ENCODE measurements around the gene SPANXN2. TPM values are rescaled to one million over a fixed set of nuclear protein-coding genes. Genes with fewer than 3 reads are reported as not detected.

SPANXN2 gene
- total RNA-seq, 1 donor from 2014 or later = not detected

GRCh38 chrX:143669395-143669794 lies 51.2 kb downstream of the SPANXN2 start:
- no peaks in the 10 kb centered on the region for H3K36me3 ChIP-seq (ENCODE audit: control insufficient read depth, insufficient read depth, low read length)
- TF ChIP-seq, protein P1, sequence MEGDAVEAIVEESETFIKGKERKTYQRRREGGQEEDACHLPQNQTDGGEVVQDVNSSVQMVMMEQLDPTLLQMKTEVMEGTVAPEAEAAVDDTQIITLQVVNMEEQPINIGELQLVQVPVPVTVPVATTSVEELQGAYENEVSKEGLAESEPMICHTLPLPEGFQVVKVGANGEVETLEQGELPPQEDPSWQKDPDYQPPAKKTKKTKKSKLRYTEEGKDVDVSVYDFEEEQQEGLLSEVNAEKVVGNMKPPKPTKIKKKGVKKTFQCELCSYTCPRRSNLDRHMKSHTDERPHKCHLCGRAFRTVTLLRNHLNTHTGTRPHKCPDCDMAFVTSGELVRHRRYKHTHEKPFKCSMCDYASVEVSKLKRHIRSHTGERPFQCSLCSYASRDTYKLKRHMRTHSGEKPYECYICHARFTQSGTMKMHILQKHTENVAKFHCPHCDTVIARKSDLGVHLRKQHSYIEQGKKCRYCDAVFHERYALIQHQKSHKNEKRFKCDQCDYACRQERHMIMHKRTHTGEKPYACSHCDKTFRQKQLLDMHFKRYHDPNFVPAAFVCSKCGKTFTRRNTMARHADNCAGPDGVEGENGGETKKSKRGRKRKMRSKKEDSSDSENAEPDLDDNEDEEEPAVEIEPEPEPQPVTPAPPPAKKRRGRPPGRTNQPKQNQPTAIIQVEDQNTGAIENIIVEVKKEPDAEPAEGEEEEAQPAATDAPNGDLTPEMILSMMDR (IDR thresholded peaks at IDR 0.05; ENCODE audit: insufficient read depth, low read length, poor library complexity, severe bottlenecking) = peak; percentile 30
- no peak overlapping the region for H3K4me3 ChIP-seq (ENCODE audit: low read depth, low read length)
- no peak for DNase-seq (ENCODE audit: low read depth)
- H3K27me3 ChIP-seq (ENCODE audit: control insufficient read depth, insufficient read depth, low read length) = no peaks in the 10 kb centered on the region

- no peak for DNase-seq (ENCODE audit: low read depth)
- no peaks in the 10 kb centered on the region for H3K36me3 ChIP-seq (ENCODE audit: control insufficient read depth, insufficient read depth, low read length)
- H3K4me3 ChIP-seq (ENCODE audit: low read depth, low read length) = no peak overlapping the region
- H3K27me3 ChIP-seq (ENCODE audit: control insufficient read depth, insufficient read depth, low read length) = no peaks in the 10 kb centered on the region
- TF ChIP-seq, protein P1 (IDR thresholded peaks at IDR 0.05; ENCODE audit: insufficient read depth, low read length, poor library complexity, severe bottlenecking) = peak; percentile 65
Observed at GRCh38 chrX:143664302-143664701, 56.2 kb downstream of the SPANXN2 start.

GRCh38 chrX:143663755-143664154 lies 56.8 kb downstream of the SPANXN2 start:
- TF ChIP-seq, protein P1 (IDR thresholded peaks at IDR 0.05; ENCODE audit: insufficient read depth, low read length, poor library complexity, severe bottlenecking) = no peak
- Histone ChIP-seq H3K36me3 (ENCODE audit: control insufficient read depth, insufficient read depth, low read length) (no peaks in the 10 kb centered on the region), H3K27me3 (ENCODE audit: control insufficient read depth, insufficient read depth, low read length) (no peaks in the 10 kb centered on the region), H3K4me3 (ENCODE audit: low read depth, low read length) (no peak overlapping the region)
- no peak for DNase-seq (ENCODE audit: low read depth)

Other genes with a start within 250 kb of the SPANXN2 start
- not detected in 2 replicates for gene SPANXN3, start 203.3 kb downstream of the SPANXN2 start, total RNA-seq
- gene SLITRK4, start 84.7 kb downstream of the SPANXN2 start, total RNA-seq = 3.4 and 5.1 TPM in 2 replicates
- gene UBE2NL, start 163.3 kb upstream of the SPANXN2 start, total RNA-seq = not detected in 2 replicates

Data from kidney epithelial cell (primary cell).